Stimulated activated CD4-positive, alpha-beta T cell treated with anti-CD3 and anti-CD28 coated beads, Interleukin-2, amount 100 ng/mL, for 4 hours (primary cell): ENCODE results near the gene EVI5L.
A peak's percentile ranks its signal among the peaks of the same experiment; 100 is the strongest.
"Not testable (repeated sequence)": the region's sequence is repeated elsewhere in the genome, so short reads cannot be mapped to it uniquely, and the experiment has no call there.

Source experiments
- DNase-seq: peaks from one replicate; pipeline ENCODE4 v3.0.0-alpha.2; 2020; ENCODE audit warnings: low read depth

The EVI5L gene

GRCh38 chr19:7829561-7830271 is at the start of gene EVI5L:
Gene EVI5L (plus strand): TSS chr19:7830218. CDS start chr19:7846543, 16,325 bp downstream.
- peak; percentile 99 for DNase-seq

- no peak for DNase-seq
These were observed 48.9 kb upstream of the EVI5L start for GRCh38 chr19:7781157-7781556.

DNA sequence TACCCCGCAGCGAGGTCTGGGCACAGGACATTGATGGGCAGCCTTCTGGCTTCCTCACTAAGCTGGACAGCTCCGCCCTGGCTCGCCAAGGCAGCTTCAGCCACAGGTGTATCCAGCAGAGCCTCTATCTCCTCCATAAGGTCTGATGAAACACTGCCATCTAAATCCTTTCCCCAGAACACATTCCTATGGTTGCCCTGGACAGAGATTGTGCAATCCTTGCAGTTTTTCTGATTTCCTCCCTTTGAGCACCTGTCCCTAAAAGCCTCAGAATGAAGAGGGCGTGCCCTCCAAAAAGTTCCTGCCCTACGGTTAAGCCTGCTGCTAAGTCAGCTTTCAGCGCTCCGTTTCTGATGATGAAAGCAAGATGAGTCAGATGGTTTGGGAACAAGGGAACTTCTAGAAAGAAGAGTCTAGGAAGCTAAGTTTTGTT is 46.0 kb upstream of the EVI5L start:
- no peak for DNase-seq

GRCh38 chr19:7784856-7785255 is 45.2 kb upstream of the EVI5L start:
- DNase-seq = no peak

DNA sequence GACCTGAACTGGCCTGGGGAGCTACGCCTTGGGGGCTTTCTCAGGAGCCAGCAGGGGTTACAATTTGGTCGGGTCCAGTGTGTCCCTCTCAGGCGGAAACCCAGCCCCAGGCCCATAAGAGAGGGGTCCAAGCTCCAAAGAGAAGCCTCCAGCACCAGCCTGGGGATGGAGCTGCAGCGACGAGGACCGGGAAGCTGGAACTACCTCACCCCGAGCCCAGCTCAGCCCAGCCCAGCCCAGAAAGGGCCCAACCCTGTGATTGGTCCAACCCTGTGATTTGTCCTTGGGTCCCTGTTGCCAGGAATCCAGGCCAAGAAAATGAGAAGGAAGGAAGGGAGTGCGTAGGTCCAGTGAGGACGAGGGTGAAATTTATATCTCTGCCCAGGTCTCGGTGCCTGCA is 42.9 kb upstream of the EVI5L start:
- DNase-seq = no peak

GRCh38 chr19:7787602-7788177 is 42.3 kb upstream of the EVI5L start:
- DNase-seq = no peak

- no peak for DNase-seq
These were observed 41.7 kb upstream of the EVI5L start for GRCh38 chr19:7788178-7788932.

DNA sequence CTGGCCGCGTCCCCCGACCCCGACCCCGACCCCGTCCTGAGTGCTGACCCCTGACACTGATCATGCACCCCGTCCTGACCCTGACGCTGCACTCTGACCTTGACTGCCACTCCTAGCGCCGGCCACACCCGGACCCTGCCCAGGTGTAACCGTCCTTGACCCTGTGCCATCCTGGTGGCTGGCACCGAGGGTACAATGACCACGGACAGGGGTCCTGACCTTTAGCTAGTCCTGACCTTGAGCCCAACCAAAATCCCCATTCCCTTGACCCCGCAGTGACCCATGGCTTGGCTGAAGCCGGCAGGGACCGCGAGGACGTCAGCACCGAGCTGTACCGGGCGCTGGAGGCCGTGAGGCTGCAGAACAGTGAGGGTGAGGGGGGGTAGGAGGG is 41.1 kb upstream of the EVI5L start:
- DNase-seq = no peak

DNA sequence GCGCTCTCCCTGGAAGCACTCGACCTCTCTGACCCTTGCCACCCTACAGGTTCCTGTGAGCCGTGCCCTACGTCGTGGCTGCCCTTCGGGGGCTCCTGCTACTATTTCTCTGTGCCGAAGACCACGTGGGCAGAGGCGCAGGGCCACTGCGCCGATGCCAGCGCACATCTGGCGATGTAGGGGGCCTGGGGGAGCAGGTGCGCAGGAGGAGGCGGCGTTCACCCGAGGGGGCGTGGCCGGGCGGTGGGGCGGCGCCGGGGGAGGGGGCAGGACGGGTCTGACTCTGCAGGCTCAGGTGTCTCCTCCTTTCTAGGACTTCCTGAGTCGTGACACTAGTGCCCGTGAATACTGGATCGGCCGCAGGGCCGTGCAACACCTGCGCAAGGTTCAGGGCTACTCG is 40.6 kb upstream of the EVI5L start:
- peak; percentile 36 for DNase-seq

DNA sequence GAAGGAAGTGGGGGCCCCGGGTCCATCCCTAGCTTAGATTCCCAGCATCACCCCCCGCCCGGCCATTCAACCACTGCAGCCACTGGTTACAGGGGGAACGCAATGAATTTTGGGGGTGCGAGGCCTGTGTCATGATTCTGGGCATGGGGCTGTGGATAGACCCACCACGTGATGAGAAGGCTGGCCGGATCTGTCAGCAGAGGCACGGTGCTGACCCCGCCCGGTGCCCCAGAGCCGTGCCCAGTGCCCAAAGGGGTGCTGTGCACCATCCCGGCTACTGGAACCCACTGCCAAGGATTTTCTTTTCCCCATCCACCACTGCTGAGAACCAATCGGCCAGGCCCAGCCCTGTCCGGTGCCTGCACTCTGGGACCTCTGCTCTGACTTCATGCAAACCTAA is 39.6 kb upstream of the EVI5L start:
- no peak for DNase-seq

- no peak for DNase-seq
These were observed 37.7 kb upstream of the EVI5L start for GRCh38 chr19:7792281-7792680.

DNA sequence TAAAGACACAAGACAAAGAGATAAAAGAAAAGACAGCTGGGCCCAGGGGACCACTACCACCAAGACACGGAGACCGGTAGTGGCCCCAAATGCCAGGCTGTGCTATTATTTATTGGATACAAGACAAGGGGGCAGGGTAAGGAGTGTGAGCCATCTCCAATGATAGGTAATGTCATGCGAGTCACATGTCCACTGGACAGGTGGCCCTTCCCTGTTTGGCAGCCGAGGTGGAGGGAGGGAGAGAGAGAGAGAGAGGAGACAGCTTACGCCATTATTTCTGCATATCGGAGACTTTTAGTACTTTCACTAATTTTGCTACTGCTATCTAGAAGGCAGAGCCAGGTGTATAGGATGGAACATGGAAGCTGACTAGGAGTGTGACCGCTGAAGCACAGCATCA is 37.3 kb upstream of the EVI5L start:
- DNase-seq = not testable (repeated sequence)

DNA sequence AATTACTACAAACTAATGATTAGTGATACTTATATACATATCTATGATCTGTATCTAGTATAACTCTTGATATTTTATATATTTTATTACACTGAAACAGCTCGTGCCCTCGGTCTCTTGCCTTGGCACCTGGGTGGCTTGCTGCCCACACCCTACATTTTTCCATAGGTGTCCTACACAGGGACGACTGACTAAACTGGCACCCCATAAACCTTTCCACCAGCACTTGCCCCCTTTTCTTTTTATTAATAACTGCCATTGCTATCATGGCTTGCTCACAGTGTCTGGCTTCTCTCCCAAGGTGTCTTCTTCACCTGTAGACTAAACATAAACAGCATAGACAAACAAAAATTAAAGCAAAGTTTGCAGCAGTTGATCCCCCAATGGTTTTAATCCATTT is 36.5 kb upstream of the EVI5L start:
- DNase-seq = no peak

DNA sequence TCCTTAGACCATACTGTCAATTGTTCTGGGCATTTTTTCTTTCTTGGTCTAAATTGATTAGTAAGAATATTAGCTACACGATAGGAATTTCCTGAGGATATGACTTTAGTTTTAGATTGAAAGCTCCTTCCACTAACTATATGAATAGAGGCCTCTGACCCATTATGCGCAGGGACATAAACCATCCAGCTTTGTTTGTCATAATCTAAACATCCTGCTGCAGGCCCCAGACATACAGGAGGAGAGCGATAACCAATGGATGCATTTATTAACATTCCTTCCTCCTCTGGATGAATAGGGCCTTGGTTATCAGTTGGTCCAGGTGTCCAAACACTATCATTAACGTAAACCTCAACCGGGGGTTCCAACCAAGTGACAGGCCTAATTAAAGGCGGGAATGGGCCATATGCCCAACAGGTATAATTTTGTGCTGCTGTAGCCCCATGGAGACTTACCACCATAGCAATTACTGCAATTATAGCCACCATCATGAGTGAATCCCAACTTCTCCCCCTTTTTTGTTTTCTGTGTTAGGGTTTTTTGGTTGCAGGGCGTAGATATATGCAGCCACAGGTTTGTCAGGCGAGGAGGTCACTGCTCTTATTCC is 34.4 kb upstream of the EVI5L start:
- DNase-seq = no peak

GRCh38 chr19:7799640-7800355 is 30.2 kb upstream of the EVI5L start:
- DNase-seq = peak; percentile 54

DNA sequence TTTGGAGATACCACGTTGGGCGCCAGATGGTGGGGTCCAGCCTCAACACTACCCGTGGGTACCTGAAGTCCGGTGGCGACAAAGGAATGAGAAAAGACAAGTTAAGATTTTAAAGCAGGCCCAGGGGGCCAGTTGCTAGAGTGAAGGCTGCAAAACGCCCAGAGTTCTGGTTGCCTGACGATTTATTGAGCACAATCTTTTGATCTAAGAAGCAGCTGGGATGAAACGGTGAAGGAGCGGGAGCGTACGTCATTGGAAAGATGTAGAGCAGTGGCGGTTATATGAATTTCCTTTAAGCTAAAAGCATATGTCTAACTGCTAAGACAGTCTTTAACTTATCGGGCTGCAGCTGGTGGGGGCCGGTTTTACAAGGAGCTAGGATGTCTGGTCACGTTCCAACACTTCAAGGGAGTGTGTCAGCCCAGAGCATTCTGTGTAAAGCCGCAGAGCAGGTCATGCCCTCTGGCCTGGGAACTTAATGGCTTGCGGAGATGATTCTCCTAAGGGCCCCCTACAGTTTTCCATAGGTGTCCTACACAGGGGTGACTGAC is 28.9 kb upstream of the EVI5L start:
- DNase-seq = no peak

GRCh38 chr19:7806234-7806633 is 23.8 kb upstream of the EVI5L start:
- DNase-seq = no peak

GRCh38 chr19:7806876-7807275 is 23.1 kb upstream of the EVI5L start:
- DNase-seq = no peak

- DNase-seq = no peak
These were observed 21.9 kb upstream of the EVI5L start for GRCh38 chr19:7808108-7808507.

GRCh38 chr19:7811989-7812388 is 18.0 kb upstream of the EVI5L start:
- no peak for DNase-seq

- DNase-seq = no peak
These were observed 14.7 kb upstream of the EVI5L start for GRCh38 chr19:7815325-7815724.

- not testable (repeated sequence) for DNase-seq
These were observed 14.0 kb upstream of the EVI5L start for GRCh38 chr19:7816040-7816439.
